Prostate gland (tissue), 2 donors: ENCODE data around the gene UCK2.

Experiments
- CTCF ChIP-seq, 4 experiments: fragments of 200-600 bp in 2 of 4; fragments of 450-650 bp in 2 of 4; sonication (generic) in 2 of 4; IDR thresholded peaks; 1 replicate in 3 of 4; 2 replicates in 1 of 4; pipeline ENCODE4 v1.5.1; 2016 to 2019; ENCODE audit warnings: antibody characterized with exemption in 4 of 4, mild to moderate bottlenecking in 2 of 4, moderate library complexity in 2 of 4
- POLR2A ChIP-seq: fragments of 450-650 bp; IDR thresholded peaks from one replicate; pipeline ENCODE4 v1.6.1; 2016; ENCODE audit warnings: antibody characterized with exemption, mild to moderate bottlenecking

- TF ChIP-seq POLR2A (no peak), CTCF (IDR thresholded peaks at IDR 0.05) (no peak)
Measured at GRCh38 chr1:165871311-165872067, 44.1 kb downstream of the UCK2 start.
